GM19372 (cell line): ENCODE results near the gene HOXA9.
A peak's percentile ranks its signal among the peaks of the same experiment; 100 is the strongest.

ENCODE experiments used
- ATAC-seq: cut with Tn5 transposase; IDR thresholded peaks from one replicate; pipeline ENCODE4 v1.9.1; 2021; ENCODE audit warnings: mild to moderate bottlenecking, low read depth, moderate library complexity; ENCODE audit not compliant: unreplicated experiment

HOXA9 gene

DNA sequence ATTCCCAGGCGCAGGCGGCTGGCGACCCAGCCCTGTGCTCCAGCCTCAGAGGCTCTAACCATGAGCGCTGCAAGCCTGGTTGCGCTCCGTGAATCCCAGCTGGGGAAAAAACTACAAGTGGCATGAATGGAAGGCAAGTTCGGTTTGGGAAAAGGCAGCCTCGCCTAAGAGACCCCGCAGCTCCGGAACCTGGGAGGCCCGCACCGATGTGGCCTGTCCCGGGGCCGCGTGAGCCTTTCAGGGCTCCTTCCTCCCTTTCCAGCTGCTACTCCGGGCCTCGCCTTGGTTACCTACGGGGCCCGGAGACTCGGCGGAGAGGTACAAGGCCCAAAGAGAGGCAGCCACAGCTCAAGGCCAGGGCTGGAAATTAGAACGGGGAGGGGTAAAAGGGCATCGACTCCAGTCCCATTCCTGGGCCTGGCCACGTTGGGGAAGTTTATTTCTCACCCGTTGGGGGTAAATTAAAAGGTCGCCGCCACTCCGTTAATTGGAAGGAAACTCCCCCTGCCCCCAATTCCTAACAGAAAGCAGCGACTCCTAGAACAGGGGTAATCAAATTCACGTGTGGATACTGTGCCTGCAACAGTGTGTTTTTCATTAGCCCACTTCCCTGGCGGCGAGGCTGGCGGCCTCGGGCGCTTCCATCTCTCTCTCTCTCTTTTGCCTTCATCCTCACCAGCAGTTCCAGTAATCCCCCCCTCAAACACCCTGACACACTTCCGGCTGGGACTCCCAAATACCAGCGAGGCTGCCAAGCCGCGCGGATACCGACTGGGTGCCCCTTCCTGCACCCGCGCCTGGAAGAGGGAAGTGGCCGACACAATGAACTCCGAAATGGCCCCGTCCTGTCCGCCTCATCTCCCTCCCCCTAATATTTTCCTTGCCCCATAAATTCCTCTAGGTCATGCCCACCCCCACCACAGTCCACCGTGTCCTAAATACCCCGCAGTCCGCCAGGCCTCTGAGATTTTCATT lies 1.5 kb upstream of the HOXA9 start:
- no peak for ATAC-seq

DNA sequence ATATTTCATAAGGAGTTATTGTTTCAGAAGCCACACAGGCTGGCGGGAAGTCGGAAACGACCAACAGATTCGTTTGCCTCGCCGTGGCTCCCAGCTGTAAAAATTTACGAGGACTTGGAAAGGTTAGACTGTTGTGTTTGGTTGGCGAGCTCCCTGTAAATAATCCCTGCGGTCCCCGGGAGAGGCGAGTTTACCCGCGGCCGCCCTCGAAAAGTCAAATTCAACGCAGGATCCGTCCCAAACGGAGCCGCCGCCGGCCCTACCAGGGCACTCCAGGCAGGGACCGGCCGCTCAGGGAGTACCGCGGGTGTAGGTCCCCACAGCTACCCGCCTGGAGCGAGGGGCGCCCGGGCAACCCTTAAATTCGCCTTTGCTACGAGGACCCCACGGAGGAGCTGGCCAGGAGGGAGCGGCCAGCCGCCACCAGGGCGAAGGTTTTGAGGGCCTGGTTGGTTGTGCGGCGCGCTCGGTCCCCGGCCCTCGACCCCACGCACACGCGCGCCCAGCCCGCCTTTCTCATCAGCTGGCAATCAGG lies 726 bp upstream of the HOXA9 start:
- ATAC-seq = no peak

DNA sequence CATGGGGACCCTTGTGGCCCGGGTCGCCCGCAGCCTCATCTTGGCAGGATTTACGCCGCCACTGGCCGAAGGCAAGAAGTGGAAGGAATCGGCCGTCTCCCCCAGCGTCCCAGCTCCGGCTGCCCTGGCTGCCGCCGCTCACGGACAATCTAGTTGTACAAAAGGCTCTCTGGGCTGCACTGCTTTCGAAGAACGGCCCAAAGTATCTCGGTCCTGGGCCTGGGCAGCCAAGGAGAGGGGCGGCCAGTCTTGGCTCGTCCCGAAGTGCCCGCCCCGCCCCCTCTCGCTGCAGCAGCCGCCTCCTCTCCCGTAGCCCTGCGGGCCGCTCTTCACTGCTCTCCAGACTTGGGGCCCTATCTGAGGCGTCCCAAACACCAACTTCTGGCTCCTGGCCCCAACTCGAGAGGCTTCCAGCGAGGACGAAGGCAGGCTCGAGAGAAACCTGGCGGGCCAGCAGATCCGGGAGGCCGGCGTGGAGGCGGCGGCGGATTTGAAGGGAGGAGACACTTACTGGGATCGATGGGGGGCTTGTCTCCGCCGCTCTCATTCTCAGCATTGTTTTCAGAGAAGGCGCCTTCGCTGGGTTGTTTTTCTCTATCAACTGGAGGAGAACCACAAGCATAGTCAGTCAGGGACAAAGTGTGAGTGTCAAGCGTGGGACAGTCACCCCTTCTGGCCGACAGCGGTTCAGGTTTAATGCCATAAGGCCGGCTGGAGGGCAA lies 809 bp downstream of the HOXA9 start:
- no peak for ATAC-seq

DNA sequence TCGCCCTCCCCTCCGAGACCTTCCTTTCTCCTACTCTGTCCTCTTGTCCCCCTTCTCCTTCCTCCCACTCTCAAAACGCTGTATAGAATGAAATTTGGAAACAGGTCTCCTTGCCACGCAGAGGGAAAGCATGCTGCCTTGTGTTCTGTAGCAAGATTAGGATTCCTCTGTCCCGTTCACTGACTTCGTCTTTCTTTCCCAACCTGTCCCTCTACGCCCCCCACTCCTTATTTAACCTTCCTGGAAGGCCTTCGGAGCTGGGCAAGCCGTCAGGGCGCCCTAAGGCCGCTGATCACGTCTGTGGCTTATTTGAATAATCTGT lies 1.3 kb downstream of the HOXA9 start:
- ATAC-seq = no peak

DNA sequence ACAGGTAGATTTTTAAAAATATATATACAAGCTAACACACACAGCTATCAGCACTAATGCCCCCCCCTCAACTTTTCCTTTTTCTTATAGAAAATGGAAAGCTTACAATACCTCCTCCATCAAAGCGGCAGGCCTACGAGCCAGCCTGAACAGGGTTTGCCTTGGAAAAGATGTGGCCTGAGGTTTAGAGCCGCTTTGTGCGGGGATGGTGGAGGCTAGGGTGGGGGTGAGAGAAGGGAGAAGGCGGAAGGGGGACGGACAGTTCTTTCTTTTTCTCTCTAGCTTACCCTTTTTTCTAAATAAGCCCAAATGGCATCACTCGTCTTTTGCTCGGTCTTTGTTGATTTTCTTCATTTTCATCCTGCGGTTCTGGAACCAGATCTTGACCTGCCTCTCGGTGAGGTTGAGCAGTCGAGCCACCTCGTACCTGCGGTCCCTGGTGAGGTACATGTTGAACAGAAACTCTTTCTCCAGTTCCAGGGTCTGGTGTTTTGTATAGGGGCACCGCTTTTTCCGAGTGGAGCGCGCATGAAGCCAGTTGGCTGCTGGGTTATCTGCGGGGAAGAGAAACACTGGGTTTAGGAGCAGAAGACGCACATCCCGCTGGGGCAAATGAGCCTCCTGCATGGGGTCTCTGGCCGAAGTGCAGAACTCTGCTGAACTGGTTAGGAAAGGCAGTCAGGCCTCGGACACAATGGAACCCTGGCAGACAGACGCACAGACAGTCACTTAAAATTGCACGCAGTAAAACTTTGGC lies 1.9 kb downstream of the HOXA9 start:
- no peak for ATAC-seq

DNA sequence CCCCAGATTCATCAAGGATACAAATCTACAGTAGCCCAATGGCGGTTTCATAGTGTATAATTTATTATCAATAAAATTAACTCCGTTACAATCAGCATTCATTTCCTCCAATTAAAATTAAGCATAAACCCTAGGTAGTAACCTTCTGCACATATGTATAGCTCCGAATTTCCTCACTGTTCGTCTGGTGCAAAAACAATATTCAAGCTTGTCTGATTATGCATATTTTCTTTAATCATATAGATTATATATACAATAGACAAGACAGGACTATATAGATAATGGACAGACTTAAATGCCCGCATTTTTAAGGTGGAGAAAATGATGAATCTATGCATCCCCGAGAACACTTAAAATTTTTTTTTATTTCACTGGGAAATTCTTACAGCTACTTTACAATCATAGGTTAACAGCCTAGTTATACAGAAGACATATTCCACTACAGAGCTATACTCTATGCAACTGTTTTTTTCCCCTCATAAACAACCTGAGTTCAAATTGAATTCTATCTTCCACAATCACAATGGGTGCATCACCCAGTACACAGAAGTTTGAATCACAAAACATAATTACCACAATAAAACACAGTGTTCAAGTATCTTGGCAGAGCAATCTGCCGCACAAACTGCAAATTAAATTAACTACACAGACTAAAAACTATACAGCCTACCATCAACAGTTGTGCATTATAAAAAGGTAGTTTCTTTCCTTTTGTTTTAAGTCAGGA lies 2.6 kb downstream of the HOXA9 start:
- no peak for ATAC-seq

DNA sequence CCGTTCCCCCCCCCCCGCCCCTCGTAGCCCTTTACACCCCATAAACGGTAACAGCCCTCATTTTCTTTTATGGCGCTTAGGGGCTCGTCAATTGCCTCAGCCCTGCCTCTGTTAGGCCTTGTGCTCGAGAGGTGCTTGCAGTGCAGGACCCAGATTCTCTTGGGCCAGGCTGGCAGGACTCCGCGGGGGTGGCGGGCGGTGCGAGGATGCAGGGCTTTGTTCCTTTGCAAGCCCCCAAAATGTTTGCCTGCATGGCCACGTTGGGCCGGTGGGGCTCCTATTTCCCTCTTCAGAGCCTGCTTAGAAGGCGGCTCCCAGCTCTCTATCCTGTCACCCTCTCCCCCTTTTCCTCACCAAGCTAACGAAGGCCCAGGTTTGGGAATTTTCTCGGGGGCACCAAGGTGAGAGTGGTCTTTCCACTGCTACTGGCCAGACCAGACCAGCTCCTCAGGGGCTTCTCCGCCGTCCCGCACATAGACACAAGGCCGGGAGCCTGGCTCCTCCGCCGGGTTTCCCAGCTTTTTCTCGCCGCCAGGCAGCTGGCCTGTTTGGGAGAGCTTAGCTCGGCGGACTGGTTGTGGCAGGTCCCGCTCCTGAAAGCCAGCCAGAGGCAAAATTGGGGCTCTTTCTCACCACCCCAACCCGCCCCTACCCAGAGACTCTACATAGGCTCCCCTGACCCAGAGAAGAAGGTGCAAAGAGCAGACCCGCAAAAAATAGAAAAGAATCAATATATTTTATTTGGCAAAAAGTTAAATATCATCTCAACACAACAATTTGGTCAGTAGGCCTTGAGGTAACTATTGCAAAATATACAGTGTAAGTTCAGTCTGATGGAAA lies 3.4 kb downstream of the HOXA9 start:
- no peak for ATAC-seq

DNA sequence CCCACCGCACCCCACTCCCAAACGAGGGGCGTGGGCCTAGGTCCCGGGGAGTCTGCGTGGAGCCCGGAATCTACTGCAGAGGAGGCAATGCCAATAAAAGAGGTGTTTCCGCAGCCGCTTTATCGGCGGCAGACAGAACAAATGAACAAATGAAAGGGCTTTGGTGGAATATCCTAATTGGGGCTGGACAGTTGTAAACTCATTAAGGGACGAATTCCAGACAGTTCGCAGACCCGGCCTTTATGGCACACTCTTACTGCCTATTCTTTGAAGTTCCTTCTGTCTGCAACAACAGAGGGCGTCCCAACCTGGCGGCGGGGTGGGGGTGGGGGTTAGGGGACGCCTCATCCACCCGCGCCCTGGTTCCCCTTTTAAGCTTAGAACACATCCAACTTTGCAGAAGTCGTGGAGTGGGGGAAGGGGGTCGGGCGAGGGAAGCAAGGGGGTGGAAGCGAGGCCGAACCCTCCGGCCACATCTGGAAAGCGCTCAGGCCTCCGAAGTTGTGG lies 4.1 kb downstream of the HOXA9 start:
- no peak for ATAC-seq

DNA sequence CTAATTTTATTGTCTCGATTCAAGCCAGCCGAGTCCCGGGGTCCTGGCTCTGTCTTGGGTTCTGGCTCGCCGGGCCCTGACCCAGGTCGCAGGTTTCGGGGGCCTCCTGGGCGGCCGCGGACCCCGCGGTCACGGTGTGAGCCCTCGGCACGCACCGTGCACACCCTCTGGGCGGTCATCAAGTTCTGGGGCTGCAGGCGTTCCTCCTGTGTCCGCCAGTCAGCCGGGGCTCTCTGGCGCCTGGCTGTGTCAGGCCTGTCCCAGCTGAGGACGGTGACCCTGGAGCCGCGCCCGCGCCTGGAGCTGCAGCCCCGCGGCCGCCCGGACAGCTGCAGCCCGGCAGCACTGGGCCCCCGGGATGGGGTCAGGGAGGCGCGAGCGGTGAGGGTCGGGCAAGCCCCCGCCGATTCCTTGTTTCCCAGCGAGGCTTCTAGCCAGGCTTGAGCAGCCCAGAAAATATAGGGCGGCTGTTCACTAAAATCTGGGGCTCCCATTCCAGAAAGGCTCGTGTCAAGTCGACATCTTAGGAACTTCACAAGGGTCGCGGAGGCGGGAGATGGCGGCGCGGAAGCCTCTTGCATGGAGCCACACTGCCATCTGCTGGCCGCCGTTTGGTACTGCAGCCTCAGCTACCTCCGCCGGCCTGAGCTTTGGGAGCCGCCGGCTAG lies 4.7 kb downstream of the HOXA9 start:
- peak; percentile 54 for ATAC-seq

DNA sequence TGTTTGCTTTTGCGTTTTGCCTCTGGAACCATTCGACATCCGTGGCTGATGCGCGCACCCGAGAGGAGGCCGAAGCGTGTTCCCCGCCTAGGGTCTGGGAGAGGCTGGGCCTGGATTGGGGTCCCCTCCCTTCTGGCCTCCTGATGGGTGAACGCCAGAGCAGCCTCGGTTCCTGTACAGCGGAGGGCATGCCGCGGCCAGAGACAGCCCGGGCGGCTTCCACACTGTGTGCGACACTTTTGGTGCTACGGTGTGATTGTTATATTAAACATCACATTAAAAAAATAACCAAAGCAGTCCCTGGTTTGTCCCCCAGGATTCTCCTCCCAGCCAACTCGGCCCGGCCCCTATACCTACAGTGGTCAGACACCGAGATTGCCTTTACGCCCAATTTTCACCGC lies 5.2 kb downstream of the HOXA9 start:
- ATAC-seq = peak; percentile 19

DNA sequence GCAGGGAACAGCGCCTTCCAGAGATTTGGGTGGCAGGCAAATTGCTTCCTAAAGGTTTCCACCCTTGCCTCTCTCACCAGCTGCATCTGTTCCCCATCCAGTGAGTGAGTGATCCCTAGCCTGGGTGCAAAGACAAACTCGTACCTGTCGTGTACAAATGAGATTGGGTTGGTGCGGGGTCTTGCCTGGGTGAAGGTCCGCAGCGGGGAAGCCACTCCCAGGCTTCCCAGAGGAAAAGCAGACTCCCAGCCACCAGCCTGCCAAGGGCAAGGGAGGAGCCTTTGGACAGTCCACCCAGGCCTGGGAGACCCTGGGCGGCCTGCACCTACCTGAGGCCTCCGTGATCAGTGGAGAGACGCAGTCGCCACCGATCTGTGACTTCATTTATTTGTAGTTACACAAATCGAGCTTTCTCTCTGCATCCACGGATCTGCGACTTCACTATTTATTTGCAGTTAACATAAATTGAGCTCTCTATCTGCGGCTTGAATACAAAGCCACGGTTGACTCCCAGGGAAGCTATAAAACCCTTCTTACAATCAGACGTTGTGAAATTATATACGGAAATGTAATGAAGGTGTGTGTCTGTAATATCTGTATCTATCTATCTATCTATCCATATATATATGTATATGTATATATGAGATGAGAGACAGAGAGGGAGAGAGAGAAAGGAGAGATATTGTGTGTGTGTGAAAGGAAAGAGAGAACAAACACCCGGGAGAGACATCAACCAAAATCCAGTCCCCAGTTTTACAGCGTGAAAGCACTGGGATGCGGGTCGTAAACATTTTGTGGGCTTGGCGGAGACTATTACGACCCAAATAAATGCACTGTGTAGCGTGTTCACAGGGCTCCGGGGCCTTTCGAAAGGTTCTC lies 5.8 kb downstream of the HOXA9 start:
- ATAC-seq = no peak

DNA sequence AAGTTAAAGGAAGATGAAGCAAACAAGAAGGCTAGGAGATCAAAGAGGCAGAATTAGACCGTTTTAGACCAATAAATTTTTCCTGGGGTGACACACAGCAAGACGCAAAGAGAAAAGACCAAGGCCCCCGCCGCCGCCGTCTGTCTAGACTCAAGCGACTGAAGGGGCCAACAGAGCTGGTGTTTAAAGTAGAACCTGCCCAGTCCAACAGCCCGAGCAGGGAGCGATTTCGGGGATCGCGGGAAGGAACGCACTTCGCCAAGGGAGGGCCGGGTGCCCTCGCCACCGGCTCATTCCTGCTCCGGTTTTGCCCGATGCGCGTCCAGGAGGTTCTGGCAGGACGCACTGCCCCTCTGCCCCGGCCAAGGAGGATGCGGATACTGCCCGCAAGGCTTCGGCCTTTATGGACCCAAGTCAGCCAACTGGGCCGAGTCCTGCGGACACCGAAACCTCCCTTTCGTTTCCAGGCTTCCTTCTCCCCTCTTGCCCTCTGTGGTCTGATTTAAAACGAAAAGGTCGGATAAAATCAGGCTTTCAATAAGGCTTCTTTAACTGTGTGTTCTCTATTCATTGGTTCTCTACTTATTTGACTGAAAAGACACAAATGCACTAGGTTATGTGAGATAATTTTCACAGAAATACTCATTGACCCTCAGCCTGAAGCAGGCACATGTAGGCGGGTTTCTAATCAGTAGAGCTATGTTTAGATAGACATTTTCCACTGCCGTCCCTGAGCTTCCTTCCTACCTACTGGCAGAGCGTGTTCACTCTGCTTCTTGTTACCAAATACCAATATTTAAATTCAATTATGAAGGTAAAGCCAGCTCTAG lies 6.7 kb downstream of the HOXA9 start:
- no peak for ATAC-seq

DNA sequence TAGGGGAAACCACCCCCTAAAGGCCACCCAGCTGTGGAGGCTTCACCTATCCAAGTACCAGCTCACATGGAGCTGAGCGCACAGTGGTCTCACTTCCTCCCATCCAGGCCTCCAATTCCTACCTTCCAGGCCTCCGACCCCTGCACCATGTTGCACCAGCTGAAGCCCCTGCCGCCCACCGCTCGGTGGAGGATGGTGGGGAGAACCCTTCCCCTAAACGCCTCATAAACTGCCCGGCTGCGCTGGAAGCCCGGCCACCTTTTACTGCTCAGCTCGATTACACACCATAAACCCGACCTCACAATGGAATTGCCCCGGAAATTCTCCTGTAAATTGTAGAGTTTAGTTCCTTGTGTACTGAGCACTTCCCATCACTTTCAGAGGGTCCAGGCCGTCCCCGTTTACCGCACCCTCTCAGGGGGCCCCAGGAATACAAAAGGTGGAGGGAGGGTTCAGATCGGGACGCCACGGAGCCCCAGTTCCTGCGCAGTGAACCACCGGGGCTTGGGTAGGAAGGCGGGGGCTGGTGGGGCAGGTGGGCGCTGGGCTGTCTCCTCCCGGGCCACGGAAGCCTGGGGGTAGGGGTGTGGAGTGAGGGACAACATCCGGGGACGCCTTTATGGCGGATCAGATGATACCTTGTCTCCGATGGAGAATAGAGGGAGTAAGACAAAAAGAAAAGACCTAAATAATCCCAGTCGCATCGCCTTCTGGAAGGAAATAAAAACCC lies 7.5 kb downstream of the HOXA9 start:
- ATAC-seq = no peak

DNA sequence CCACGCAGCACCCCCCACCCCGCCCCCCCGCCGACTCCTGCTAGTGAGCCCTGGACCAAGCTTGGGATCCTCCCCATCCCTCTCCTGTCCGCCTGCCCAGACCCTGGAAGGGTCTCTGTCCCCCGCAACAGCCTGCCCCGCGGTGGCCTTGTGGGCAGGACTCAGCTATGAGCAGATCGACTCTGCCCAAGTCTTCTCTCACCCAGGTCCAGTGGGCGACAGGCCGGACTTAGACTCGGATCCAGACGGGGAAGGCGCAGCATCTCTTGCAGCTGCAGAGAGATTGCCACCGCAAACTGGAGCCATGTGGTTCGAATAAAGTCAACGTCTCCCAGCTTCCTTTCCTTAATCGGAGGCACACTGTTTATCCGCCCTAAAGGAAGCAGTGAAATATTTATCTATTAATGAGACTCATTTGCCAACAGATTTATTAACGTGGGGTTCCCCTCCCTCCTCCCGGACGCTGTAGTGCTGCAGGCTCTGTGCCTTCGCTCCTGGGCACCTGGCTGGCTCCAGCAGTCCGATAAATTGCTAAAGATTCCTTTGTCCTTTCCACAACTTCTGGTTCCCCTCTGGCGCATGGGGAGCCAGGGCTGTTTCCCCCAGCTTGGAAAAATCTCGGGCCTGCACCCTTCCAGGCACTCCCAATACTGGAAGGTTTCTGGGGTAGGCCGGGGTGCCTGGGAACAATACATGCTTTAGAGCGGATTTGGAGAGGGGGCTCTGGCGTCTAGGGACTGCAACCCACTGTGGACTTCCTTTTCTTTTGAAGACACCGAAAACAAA lies 8.2 kb downstream of the HOXA9 start:
- no peak for ATAC-seq

DNA sequence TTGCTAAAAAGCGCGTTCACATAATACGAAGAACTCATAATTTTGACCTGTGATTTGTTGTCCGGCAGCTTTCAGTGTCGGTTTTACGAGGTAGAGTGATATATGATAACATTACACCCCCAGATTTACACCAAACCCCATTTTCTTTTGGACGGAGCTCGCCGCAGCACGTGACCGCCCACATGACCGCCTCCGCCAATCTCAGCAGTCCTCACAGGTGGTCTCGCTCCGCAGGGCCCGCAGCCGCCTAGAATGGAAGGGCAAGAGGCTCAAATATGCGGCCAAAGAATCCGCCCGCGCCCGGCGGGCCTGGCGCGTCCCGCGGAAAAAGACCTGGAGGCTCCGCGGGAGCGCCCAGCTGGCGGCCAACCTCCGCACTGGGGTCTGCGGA lies 8.8 kb downstream of the HOXA9 start, which contains the start of gene HOXA7:
HOXA7 (minus strand) TSS at position 168 of the 391 bp plus-strand sequence; CDS start at position 38, 130 bp downstream.
- no peak for ATAC-seq
